Liver (tissue), 9 donors: Measurements from ENCODE around the gene INTS4. TPM values are rescaled to one million over a fixed set of nuclear protein-coding genes. Genes with fewer than 3 reads are reported as not detected.

Source experiments
- DNase-seq: peaks from one replicate; pipeline ENCODE4 v3.0.0-alpha.2; 2017; ENCODE audit warnings: low spot score
- H3K27ac ChIP-seq, 2 donors: one replicate each; pipeline ENCODE4 v1.7.0; 2013; ENCODE audit warnings: inconsistent platforms in 2 of 2, low read length in 2 of 2, control low read depth in 1 of 2, low read depth in 1 of 2, mild to moderate bottlenecking in 1 of 2
- H3K27me3 ChIP-seq, 4 donors: one replicate each; pipeline versions ENCODE4 v1.6.1 to v1.7.0; 2013; ENCODE audit warnings: low read length in 3 of 4, inconsistent platforms in 1 of 4, mild to moderate bottlenecking in 1 of 4, moderate library complexity in 1 of 4; ENCODE audit not compliant: control insufficient read depth in 4 of 4, insufficient read depth in 4 of 4
- H3K36me3 ChIP-seq, 4 donors: one replicate each; pipeline versions ENCODE4 v1.6.1 to v1.7.0; 2013; ENCODE audit warnings: low read length in 3 of 4, mild to moderate bottlenecking in 3 of 4, low read depth in 1 of 4, moderate library complexity in 1 of 4; ENCODE audit not compliant: control insufficient read depth in 4 of 4, insufficient read depth in 3 of 4
- H3K4me1 ChIP-seq, 4 donors: one replicate each; pipeline versions ENCODE4 v1.6.1 to v1.7.0; 2013; ENCODE audit warnings: low read length in 3 of 4, mild to moderate bottlenecking in 3 of 4, moderate library complexity in 1 of 4; ENCODE audit not compliant: control insufficient read depth in 4 of 4, insufficient read depth in 4 of 4
- H3K4me3 ChIP-seq, 3 donors: one replicate each; pipeline versions ENCODE4 v1.6.1 to v1.7.0; 2013; ENCODE audit warnings: low read length in 3 of 3, control low read depth in 1 of 3, low read depth in 1 of 3, mild to moderate bottlenecking in 1 of 3
- H3K9ac ChIP-seq, 2 donors: one replicate each; pipeline ENCODE4 v1.7.0; 2013; ENCODE audit warnings: low read length in 2 of 2, mild to moderate bottlenecking in 2 of 2, moderate library complexity in 2 of 2, control low read depth in 1 of 2, low read depth in 1 of 2
- H3K9me3 ChIP-seq, 4 donors: one replicate each; pipeline versions ENCODE4 v1.6.1 to v1.7.0; 2013; ENCODE audit warnings: low read length in 3 of 4; ENCODE audit not compliant: control insufficient read depth in 4 of 4
- ATF3 ChIP-seq: IDR thresholded peaks from 2 replicates; pipeline ENCODE4 v1.6.1; 2016; ENCODE audit warnings: antibody characterized with exemption
- CTCF ChIP-seq: fragments of 150-350 bp; IDR thresholded peaks from 2 replicates; pipeline ENCODE4 v1.5.1; 2017; ENCODE audit warnings: improper control_type of control experiment, low read depth, low read length; ENCODE audit not compliant: missing input control
- EGR1 ChIP-seq, 2 donors: IDR thresholded peaks; 2 replicates each; pipeline ENCODE4 v1.6.1; 2016 to 2018; ENCODE audit warnings: antibody characterized with exemption in 2 of 2, low read depth in 2 of 2
- FOXA1 ChIP-seq: IDR thresholded peaks from 2 replicates; pipeline ENCODE4 v1.6.1; 2016; ENCODE audit warnings: antibody characterized with exemption
- FOXA2 ChIP-seq: IDR thresholded peaks from 2 replicates; pipeline ENCODE4 v1.6.1; 2016; ENCODE audit warnings: antibody characterized with exemption
- GABPA ChIP-seq, 2 donors: IDR thresholded peaks in 1 of 2; conservative IDR thresholded peaks in 1 of 2; 2 replicates each; pipeline ENCODE4 v1.6.1; 2016; ENCODE audit warnings: antibody characterized with exemption in 2 of 2, mild to moderate bottlenecking in 1 of 2, moderate library complexity in 1 of 2
- HNF4A ChIP-seq, 2 donors: conservative IDR thresholded peaks; 2 replicates each; pipeline ENCODE4 v1.6.1; 2016; ENCODE audit warnings: antibody characterized with exemption in 2 of 2, mild to moderate bottlenecking in 2 of 2
- HNF4G ChIP-seq: IDR thresholded peaks from 2 replicates; pipeline ENCODE4 v1.6.1; 2016; ENCODE audit warnings: antibody characterized with exemption
- JUND ChIP-seq, 2 donors: IDR thresholded peaks; 2 replicates each; pipeline ENCODE4 v1.6.1; 2016; ENCODE audit warnings: antibody characterized with exemption in 2 of 2
- MAX ChIP-seq: IDR thresholded peaks from 2 replicates; pipeline ENCODE4 v1.6.1; 2016; ENCODE audit warnings: antibody characterized with exemption
- NR2F2 ChIP-seq: IDR thresholded peaks from 2 replicates; pipeline ENCODE4 v1.6.1; 2016; ENCODE audit warnings: antibody characterized with exemption
- RAD21 ChIP-seq, 2 donors: IDR thresholded peaks; 2 replicates each; pipeline ENCODE4 v1.6.1; 2016; ENCODE audit warnings: antibody characterized with exemption in 2 of 2, mild to moderate bottlenecking in 2 of 2
- REST ChIP-seq: IDR thresholded peaks from 2 replicates; pipeline ENCODE4 v1.6.1; 2016; ENCODE audit warnings: antibody characterized with exemption, mild to moderate bottlenecking
- RXRA ChIP-seq, 2 donors: IDR thresholded peaks; 2 replicates each; pipeline ENCODE4 v1.6.1; 2017 to 2018; ENCODE audit warnings: antibody characterized with exemption in 2 of 2, mild to moderate bottlenecking in 1 of 2
- SP1 ChIP-seq: IDR thresholded peaks from 2 replicates; pipeline ENCODE4 v1.6.1; 2018; ENCODE audit warnings: antibody characterized with exemption, mild to moderate bottlenecking
- TAF1 ChIP-seq: conservative IDR thresholded peaks from 2 replicates; pipeline ENCODE4 v1.6.1; 2016; ENCODE audit warnings: antibody characterized with exemption, mild to moderate bottlenecking
- YY1 ChIP-seq: IDR thresholded peaks from 2 replicates; pipeline ENCODE4 v1.6.1; 2016; ENCODE audit warnings: antibody characterized with exemption, mild to moderate bottlenecking
- ZBTB33 ChIP-seq: IDR thresholded peaks from 2 replicates; pipeline ENCODE4 v1.6.1; 2016; ENCODE audit warnings: antibody characterized with exemption
- WGBS: extraction: QIAGEN DNeasy Blood & Tissue Kit; methylation state at CpG from one replicate; pipeline ENCODE4 v1.1.7; 2013; 5-methylcytosine and 5-hydroxymethylcytosine counted together
- polyA plus RNA-seq, 2 donors: library from polyadenylated mRNA; stranded (reverse) in 1 of 2; unstranded in 1 of 2; fragments of 200-250 nt in 1 of 2; fragments of >200 nt in 1 of 2; fragmentation: Nextera tagmentation in 1 of 2; extraction: Ambion mirVana in 1 of 2; gene quantifications; one replicate each; pipeline versions ENCODE4 v1.2.1 to v1.2.3, GENCODE V29; 2013 to 2015
- total RNA-seq, 2 donors: library from RNA; depleted of rRNA; stranded (reverse); fragments of >200 nt; gene quantifications; one replicate each; pipeline ENCODE4 v1.2.3, GENCODE V29; 2014
- donor health status: healthy.
- donor health status: healthy.
- donor health status: healthy.
- donor health status: healthy.
- donor health status: healthy.

INTS4 gene
- total and polyA plus RNA-seq, 4 donors, result 7.9 to 19.1 (median 15.0) TPM

GRCh38 chr11:78039391-78039918 lies 45.0 kb upstream of the INTS4 start:
- no peak for DNase-seq
- Histone ChIP-seq H3K4me3 (no peak overlapping the region), H3K27me3 (no peaks in the 10 kb centered on the region), H3K27ac (peak overlapping the region; percentile 78 to 80), H3K4me1 (peaks cover 13 to 35% (median 30%) of the 10 kb centered on the region in 4 donors), H3K9me3 (no peaks in the 10 kb centered on the region), H3K36me3 (no peaks in the 10 kb centered on the region), H3K9ac (peak overlapping the region in 1 of 2 donors; percentile 53)
- WGBS, result 91% methylated on average over 4 of the region's 4 CpGs
- no peak for TF ChIP-seq TAF1
- no peak for TF ChIP-seq FOXA1
- TF ChIP-seq GABPA (IDR thresholded peaks at IDR 0.05 in 1 of 2, conservative IDR thresholded peaks at IDR 0.05 in 1 of 2), result no peak
- TF ChIP-seq JUND (IDR thresholded peaks at IDR 0.05), result no peak
- no peak for TF ChIP-seq HNF4A (conservative IDR thresholded peaks at IDR 0.05)
- no peak for TF ChIP-seq RXRA (IDR thresholded peaks at IDR 0.05)
- no peak for TF ChIP-seq FOXA2
- TF ChIP-seq RAD21 (IDR thresholded peaks at IDR 0.05), result no peak
- TF ChIP-seq EGR1 (IDR thresholded peaks at IDR 0.05; ENCODE audit: low read depth in 2 of 2), result no peak
- TF ChIP-seq ZBTB33, result no peak
- TF ChIP-seq NR2F2, result no peak
- TF ChIP-seq ATF3, result no peak
- TF ChIP-seq MAX, result no peak
- no peak for TF ChIP-seq YY1
- no peak for TF ChIP-seq REST
- TF ChIP-seq HNF4G, result no peak
- TF ChIP-seq SP1, result no peak

GRCh38 chr11:78038697-78039313 lies 44.3 kb upstream of the INTS4 start:
- no peak overlapping the region for H3K4me3 ChIP-seq
- no peak for DNase-seq
- no peaks in the 10 kb centered on the region for H3K9me3 ChIP-seq
- H3K36me3 ChIP-seq, result no peaks in the 10 kb centered on the region
- H3K9ac ChIP-seq, result no peak overlapping the region
- H3K4me1 ChIP-seq, result peaks cover 13 to 35% (median 28%) of the 10 kb centered on the region in 4 donors
- peak overlapping the region; percentile 78 to 80 for H3K27ac ChIP-seq
- WGBS, result 29% methylated on average over 8 of the region's 8 CpGs
- no peaks in the 10 kb centered on the region for H3K27me3 ChIP-seq
- TF ChIP-seq MAX, result no peak
- TF ChIP-seq ATF3, result peak; percentile 27
- peak in 1 of 2 donors; percentile 41 for TF ChIP-seq JUND (IDR thresholded peaks at IDR 0.05)
- no peak for TF ChIP-seq FOXA2
- peak; percentile 72 to 83 for TF ChIP-seq HNF4A (conservative IDR thresholded peaks at IDR 0.05)
- TF ChIP-seq RXRA (IDR thresholded peaks at IDR 0.05), result peak; percentile 70 to 72
- peak; percentile 28 for TF ChIP-seq HNF4G
- no peak for TF ChIP-seq CTCF
- no peak for TF ChIP-seq REST
- TF ChIP-seq RAD21 (IDR thresholded peaks at IDR 0.05), result no peak
- no peak for TF ChIP-seq GABPA (IDR thresholded peaks at IDR 0.05 in 1 of 2, conservative IDR thresholded peaks at IDR 0.05 in 1 of 2)
- peak; percentile 61 for TF ChIP-seq TAF1
